ENCODE results near the gene CILP2. TPM values are rescaled to one million over a fixed set of nuclear protein-coding genes. Genes with fewer than 3 reads are reported as not detected.

Gene CILP2
- total and polyA plus RNA-seq, 2 experiments from 2014 or later, result 4.0 to 21.6 TPM

DNA sequence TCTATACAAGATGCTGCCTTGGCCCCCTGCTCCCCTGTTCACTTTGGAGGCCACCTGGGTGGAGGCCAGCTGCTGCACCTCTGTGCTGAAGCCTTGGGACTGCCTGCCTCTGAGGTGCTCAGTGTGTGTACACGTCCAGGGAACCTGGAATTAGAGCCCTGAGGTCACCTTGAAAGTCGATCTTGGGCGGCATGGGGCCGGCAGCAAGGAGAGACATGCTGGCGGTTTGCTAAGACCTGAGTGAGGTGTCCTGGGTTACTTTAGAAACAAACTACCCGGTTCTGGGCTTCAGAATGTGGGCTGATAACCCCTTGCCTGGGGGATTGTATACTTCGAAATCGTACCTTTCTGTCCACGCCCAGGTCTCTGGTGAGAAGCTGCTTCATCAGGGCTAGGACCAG lies 48.3 kb upstream of the CILP2 start:
- peaks cover 52% of the 10 kb centered on the region for H3K79me2 ChIP-seq (replicated peaks; ENCODE audit: insufficient read depth)
- no peaks in the 10 kb centered on the region for H3K27me3 ChIP-seq (ENCODE audit: insufficient read depth)
- H3K9me3 Mint-ChIP-seq, result no peaks in the 10 kb centered on the region
- H3K4me1 ChIP-seq (ENCODE audit: insufficient read depth), result peaks cover 28% of the 10 kb centered on the region
- DNase-seq (ENCODE audit: low spot score), result peak; percentile 11
- H3K9me2 ChIP-seq (ENCODE audit: insufficient read depth), result no peaks in the 10 kb centered on the region
- H3K27ac Mint-ChIP-seq, result peak overlapping the region; percentile 99
- peaks cover 19% of the 10 kb centered on the region for H4K20me1 ChIP-seq (replicated peaks; ENCODE audit: insufficient read depth)
- no peak overlapping the region for H3K4me2 ChIP-seq
- no peak for ATAC-seq
- peaks cover 56% of the 10 kb centered on the region for H3K4me1 Mint-ChIP-seq
- peaks cover 35% of the 10 kb centered on the region for H3K36me3 Mint-ChIP-seq (ENCODE audit: low read depth)
- TF ChIP-seq NANOG (IDR thresholded peaks at IDR 0.05; ENCODE audit: borderline replicate concordance), result no peak
- TF ChIP-seq, protein P1, sequence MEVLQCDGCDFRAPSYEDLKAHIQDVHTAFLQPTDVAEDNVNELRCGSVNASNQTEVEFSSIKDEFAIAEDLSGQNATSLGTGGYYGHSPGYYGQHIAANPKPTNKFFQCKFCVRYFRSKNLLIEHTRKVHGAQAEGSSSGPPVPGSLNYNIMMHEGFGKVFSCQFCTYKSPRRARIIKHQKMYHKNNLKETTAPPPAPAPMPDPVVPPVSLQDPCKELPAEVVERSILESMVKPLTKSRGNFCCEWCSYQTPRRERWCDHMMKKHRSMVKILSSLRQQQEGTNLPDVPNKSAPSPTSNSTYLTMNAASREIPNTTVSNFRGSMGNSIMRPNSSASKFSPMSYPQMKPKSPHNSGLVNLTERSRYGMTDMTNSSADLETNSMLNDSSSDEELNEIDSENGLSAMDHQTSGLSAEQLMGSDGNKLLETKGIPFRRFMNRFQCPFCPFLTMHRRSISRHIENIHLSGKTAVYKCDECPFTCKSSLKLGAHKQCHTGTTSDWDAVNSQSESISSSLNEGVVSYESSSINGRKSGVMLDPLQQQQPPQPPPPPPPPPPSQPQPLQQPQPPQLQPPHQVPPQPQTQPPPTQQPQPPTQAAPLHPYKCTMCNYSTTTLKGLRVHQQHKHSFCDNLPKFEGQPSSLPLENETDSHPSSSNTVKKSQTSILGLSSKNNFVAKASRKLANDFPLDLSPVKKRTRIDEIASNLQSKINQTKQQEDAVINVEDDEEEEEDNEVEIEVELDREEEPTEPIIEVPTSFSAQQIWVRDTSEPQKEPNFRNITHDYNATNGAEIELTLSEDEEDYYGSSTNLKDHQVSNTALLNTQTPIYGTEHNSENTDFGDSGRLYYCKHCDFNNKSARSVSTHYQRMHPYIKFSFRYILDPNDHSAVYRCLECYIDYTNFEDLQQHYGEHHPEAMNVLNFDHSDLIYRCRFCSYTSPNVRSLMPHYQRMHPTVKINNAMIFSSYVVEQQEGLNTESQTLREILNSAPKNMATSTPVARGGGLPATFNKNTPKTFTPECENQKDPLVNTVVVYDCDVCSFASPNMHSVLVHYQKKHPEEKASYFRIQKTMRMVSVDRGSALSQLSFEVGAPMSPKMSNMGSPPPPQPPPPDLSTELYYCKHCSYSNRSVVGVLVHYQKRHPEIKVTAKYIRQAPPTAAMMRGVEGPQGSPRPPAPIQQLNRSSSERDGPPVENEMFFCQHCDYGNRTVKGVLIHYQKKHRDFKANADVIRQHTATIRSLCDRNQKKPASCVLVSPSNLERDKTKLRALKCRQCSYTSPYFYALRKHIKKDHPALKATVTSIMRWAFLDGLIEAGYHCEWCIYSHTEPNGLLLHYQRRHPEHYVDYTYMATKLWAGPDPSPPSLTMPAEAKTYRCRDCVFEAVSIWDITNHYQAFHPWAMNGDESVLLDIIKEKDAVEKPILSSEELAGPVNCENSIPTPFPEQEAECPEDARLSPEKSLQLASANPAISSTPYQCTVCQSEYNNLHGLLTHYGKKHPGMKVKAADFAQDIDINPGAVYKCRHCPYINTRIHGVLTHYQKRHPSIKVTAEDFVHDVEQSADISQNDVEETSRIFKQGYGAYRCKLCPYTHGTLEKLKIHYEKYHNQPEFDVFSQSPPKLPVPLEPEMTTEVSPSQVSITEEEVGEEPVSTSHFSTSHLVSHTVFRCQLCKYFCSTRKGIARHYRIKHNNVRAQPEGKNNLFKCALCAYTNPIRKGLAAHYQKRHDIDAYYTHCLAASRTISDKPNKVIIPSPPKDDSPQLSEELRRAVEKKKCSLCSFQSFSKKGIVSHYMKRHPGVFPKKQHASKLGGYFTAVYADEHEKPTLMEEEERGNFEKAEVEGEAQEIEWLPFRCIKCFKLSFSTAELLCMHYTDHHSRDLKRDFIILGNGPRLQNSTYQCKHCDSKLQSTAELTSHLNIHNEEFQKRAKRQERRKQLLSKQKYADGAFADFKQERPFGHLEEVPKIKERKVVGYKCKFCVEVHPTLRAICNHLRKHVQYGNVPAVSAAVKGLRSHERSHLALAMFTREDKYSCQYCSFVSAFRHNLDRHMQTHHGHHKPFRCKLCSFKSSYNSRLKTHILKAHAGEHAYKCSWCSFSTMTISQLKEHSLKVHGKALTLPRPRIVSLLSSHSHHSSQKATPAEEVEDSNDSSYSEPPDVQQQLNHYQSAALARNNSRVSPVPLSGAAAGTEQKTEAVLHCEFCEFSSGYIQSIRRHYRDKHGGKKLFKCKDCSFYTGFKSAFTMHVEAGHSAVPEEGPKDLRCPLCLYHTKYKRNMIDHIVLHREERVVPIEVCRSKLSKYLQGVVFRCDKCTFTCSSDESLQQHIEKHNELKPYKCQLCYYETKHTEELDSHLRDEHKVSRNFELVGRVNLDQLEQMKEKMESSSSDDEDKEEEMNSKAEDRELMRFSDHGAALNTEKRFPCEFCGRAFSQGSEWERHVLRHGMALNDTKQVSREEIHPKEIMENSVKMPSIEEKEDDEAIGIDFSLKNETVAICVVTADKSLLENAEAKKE (CRISPR knock-in tag; IDR thresholded peaks at IDR 0.05), result no peak
- TF ChIP-seq EZH2 (IDR thresholded peaks at IDR 0.05; ENCODE audit: low read depth, unreplicated experiment), result no peak
- TF ChIP-seq EZH2phosphoT487 (IDR thresholded peaks at IDR 0.05; ENCODE audit: unreplicated experiment), result no peak
- TF ChIP-seq ETS1 (IDR thresholded peaks at IDR 0.05), result no peak
- no peak for TF ChIP-seq CREB1 (CRISPR knock-in tag; IDR thresholded peaks at IDR 0.05; ENCODE audit: low read depth)
- TF ChIP-seq, protein P2, sequence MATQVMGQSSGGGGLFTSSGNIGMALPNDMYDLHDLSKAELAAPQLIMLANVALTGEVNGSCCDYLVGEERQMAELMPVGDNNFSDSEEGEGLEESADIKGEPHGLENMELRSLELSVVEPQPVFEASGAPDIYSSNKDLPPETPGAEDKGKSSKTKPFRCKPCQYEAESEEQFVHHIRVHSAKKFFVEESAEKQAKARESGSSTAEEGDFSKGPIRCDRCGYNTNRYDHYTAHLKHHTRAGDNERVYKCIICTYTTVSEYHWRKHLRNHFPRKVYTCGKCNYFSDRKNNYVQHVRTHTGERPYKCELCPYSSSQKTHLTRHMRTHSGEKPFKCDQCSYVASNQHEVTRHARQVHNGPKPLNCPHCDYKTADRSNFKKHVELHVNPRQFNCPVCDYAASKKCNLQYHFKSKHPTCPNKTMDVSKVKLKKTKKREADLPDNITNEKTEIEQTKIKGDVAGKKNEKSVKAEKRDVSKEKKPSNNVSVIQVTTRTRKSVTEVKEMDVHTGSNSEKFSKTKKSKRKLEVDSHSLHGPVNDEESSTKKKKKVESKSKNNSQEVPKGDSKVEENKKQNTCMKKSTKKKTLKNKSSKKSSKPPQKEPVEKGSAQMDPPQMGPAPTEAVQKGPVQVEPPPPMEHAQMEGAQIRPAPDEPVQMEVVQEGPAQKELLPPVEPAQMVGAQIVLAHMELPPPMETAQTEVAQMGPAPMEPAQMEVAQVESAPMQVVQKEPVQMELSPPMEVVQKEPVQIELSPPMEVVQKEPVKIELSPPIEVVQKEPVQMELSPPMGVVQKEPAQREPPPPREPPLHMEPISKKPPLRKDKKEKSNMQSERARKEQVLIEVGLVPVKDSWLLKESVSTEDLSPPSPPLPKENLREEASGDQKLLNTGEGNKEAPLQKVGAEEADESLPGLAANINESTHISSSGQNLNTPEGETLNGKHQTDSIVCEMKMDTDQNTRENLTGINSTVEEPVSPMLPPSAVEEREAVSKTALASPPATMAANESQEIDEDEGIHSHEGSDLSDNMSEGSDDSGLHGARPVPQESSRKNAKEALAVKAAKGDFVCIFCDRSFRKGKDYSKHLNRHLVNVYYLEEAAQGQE (IDR thresholded peaks at IDR 0.05; ENCODE audit: unreplicated experiment), result no peak
- no peak for TF ChIP-seq ZNF114 (CRISPR knock-in tag; IDR thresholded peaks at IDR 0.05)
- TF ChIP-seq POLR2AphosphoS5 (IDR thresholded peaks at IDR 0.05; ENCODE audit: low read depth), result no peak
- no peak for TF ChIP-seq ZNF331 (CRISPR knock-in tag; IDR thresholded peaks at IDR 0.05; ENCODE audit: low read depth)
- TF ChIP-seq STAT1 (IDR thresholded peaks at IDR 0.05; ENCODE audit: unreplicated experiment), result no peak
- TF ChIP-seq JUNB (IDR thresholded peaks at IDR 0.05; ENCODE audit: unreplicated experiment), result no peak
- TF ChIP-seq, protein P3, sequence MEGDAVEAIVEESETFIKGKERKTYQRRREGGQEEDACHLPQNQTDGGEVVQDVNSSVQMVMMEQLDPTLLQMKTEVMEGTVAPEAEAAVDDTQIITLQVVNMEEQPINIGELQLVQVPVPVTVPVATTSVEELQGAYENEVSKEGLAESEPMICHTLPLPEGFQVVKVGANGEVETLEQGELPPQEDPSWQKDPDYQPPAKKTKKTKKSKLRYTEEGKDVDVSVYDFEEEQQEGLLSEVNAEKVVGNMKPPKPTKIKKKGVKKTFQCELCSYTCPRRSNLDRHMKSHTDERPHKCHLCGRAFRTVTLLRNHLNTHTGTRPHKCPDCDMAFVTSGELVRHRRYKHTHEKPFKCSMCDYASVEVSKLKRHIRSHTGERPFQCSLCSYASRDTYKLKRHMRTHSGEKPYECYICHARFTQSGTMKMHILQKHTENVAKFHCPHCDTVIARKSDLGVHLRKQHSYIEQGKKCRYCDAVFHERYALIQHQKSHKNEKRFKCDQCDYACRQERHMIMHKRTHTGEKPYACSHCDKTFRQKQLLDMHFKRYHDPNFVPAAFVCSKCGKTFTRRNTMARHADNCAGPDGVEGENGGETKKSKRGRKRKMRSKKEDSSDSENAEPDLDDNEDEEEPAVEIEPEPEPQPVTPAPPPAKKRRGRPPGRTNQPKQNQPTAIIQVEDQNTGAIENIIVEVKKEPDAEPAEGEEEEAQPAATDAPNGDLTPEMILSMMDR (conservative IDR thresholded peaks at IDR 0.05; ENCODE audit: low read depth in 2 of 2), result no peak
- peaks cover 24% of the 10 kb centered on the region for H3K27me3 Mint-ChIP-seq (ENCODE audit: insufficient read depth, low read depth, poor library complexity)
- H3K4me3 ChIP-seq, result no peak overlapping the region
- H3K36me3 ChIP-seq (ENCODE audit: insufficient read depth), result peaks cover 3% of the 10 kb centered on the region; the same call in 1 of the 2 replicates
- peak overlapping the region; percentile 89 for H3K27ac ChIP-seq (ENCODE audit: low read depth)
- H3F3A ChIP-seq (replicated peaks; ENCODE audit: low read depth), result peaks cover 26% of the 10 kb centered on the region
- H2AFZ ChIP-seq, result no peak overlapping the region
- peak overlapping the region; percentile 59; the same call in 1 of the 3 replicates for H3K4me3 Mint-ChIP-seq

All from GM23338 (cell line).